Muscle of leg (tissue), 11 donors: ENCODE measurements around the gene LYST. TPM values are rescaled to one million over a fixed set of nuclear protein-coding genes. Genes with fewer than 3 reads are reported as not detected.

Experiments used
- DNase-seq: peaks from one replicate; pipeline ENCODE4 v3.0.0; 2013
- H3K27ac ChIP-seq: one replicate; pipeline ENCODE4 v1.5.1; 2013; ENCODE audit warnings: mild to moderate bottlenecking, low read length, control low read depth
- H3K27me3 ChIP-seq: one replicate; pipeline ENCODE4 v1.6.1; 2013; ENCODE audit warnings: low read length; ENCODE audit not compliant: control insufficient read depth, insufficient read depth
- H3K36me3 ChIP-seq: one replicate; pipeline ENCODE4 v1.6.1; 2013; ENCODE audit warnings: low read length; ENCODE audit not compliant: control insufficient read depth, insufficient read depth
- H3K4me1 ChIP-seq: one replicate; pipeline ENCODE4 v1.6.1; 2013; ENCODE audit warnings: low read length; ENCODE audit not compliant: control insufficient read depth, insufficient read depth
- H3K4me3 ChIP-seq: one replicate; pipeline ENCODE4 v1.5.1; 2013; ENCODE audit warnings: low read length, control low read depth
- H3K9me3 ChIP-seq: replicated peaks from 2 replicates; pipeline ENCODE4 v1.6.1; 2013; ENCODE audit warnings: low read depth, low read length; ENCODE audit not compliant: control insufficient read depth
- WGBS: methylation state at CpG from one replicate; pipeline ENCODE4 v1.1.5; 2013; ENCODE audit warnings: missing lambda C conversion rate; ENCODE audit not compliant: insufficient coverage; 5-methylcytosine and 5-hydroxymethylcytosine counted together
- polyA plus RNA-seq, 8 donors: library from polyadenylated mRNA; unstranded; fragments of 120-200 nt; gene quantifications; one replicate each; pipeline versions ENCODE4 v1.2.1 to v1.2.3, GENCODE V29; 2013; ENCODE audit warnings: inconsistent platforms in 1 of 8, low replicate concordance in 1 of 8; ENCODE audit not compliant: insufficient read length in 8 of 8, insufficient read depth in 1 of 8
- total RNA-seq: library from RNA; stranded (reverse); fragments of 120-200 nt; gene quantifications from one replicate; pipeline ENCODE4 v1.2.4, GENCODE V29; 2013

LYST gene
- total and polyA plus RNA-seq, 9 donors = 4.2 to 10.2 (median 5.5) TPM

GRCh38 chr1:235745503-235746136 is 121.1 kb downstream of the LYST start:
- Histone ChIP-seq H3K4me3 (no peak overlapping the region), H3K27me3 (no peaks in the 10 kb centered on the region), H3K27ac (no peak overlapping the region), H3K9me3 (no peaks in the 10 kb centered on the region), H3K4me1 (no peaks in the 10 kb centered on the region), H3K36me3 (no peaks in the 10 kb centered on the region)
- 17% methylated on average over 1 of the region's 4 CpGs for WGBS
- peak; percentile 5 for DNase-seq

GRCh38 chr1:235742914-235743599 is 123.6 kb downstream of the LYST start:
- Histone ChIP-seq H3K36me3 (no peaks in the 10 kb centered on the region), H3K4me3 (no peak overlapping the region), H3K27me3 (no peaks in the 10 kb centered on the region), H3K4me1 (no peaks in the 10 kb centered on the region), H3K27ac (no peak overlapping the region), H3K9me3 (no peaks in the 10 kb centered on the region)
- WGBS = no CpG with 5 or more reads among the region's 5 CpGs
- DNase-seq = no peak

GRCh38 chr1:235741294-235741693 is 125.4 kb downstream of the LYST start:
- H3K9me3 ChIP-seq = no peaks in the 10 kb centered on the region
- H3K4me3 ChIP-seq = no peak overlapping the region
- DNase-seq = no peak
- H3K4me1 ChIP-seq = no peaks in the 10 kb centered on the region
- no peaks in the 10 kb centered on the region for H3K27me3 ChIP-seq
- no peaks in the 10 kb centered on the region for H3K36me3 ChIP-seq
- no CpG with 5 or more reads among the region's 5 CpGs for WGBS
- no peak overlapping the region for H3K27ac ChIP-seq

- Histone ChIP-seq H3K4me3 (no peak overlapping the region), H3K27ac (no peak overlapping the region), H3K4me1 (no peaks in the 10 kb centered on the region), H3K9me3 (no peaks in the 10 kb centered on the region), H3K36me3 (no peaks in the 10 kb centered on the region), H3K27me3 (no peaks in the 10 kb centered on the region)
- no peak for DNase-seq
- WGBS = no CpG with 5 or more reads among the region's 6 CpGs
These were observed 127.1 kb downstream of the LYST start for GRCh38 chr1:235739631-235740030.

GRCh38 chr1:235739124-235739523 is 127.6 kb downstream of the LYST start:
- no peak overlapping the region for H3K27ac ChIP-seq
- WGBS = no CpG with 5 or more reads among the region's 1 CpG
- H3K4me3 ChIP-seq = no peak overlapping the region
- H3K27me3 ChIP-seq = no peaks in the 10 kb centered on the region
- no peak for DNase-seq
- no peaks in the 10 kb centered on the region for H3K9me3 ChIP-seq
- no peaks in the 10 kb centered on the region for H3K4me1 ChIP-seq
- H3K36me3 ChIP-seq = no peaks in the 10 kb centered on the region

GRCh38 chr1:235737751-235738150 is 129.0 kb downstream of the LYST start:
- Histone ChIP-seq H3K27me3 (no peaks in the 10 kb centered on the region), H3K9me3 (no peaks in the 10 kb centered on the region), H3K27ac (no peak overlapping the region), H3K4me3 (no peak overlapping the region), H3K4me1 (no peaks in the 10 kb centered on the region), H3K36me3 (no peaks in the 10 kb centered on the region)
- DNase-seq = no peak
- WGBS = 90% methylated on average over 2 of the region's 13 CpGs

GRCh38 chr1:235736263-235736662 is 130.4 kb downstream of the LYST start:
- no peaks in the 10 kb centered on the region for H3K36me3 ChIP-seq

GRCh38 chr1:235735621-235736020 is 131.1 kb downstream of the LYST start:
- Histone ChIP-seq H3K27me3 (no peaks in the 10 kb centered on the region), H3K4me3 (no peak overlapping the region), H3K9me3 (no peaks in the 10 kb centered on the region), H3K27ac (no peak overlapping the region), H3K4me1 (no peaks in the 10 kb centered on the region), H3K36me3 (no peaks in the 10 kb centered on the region)
- no CpG with 5 or more reads among the region's 2 CpGs for WGBS
- no peak for DNase-seq

More at GRCh38 chr1:235736263-235736662, 130.4 kb downstream of the LYST start:
- H3K4me3 ChIP-seq = no peak overlapping the region
- no peaks in the 10 kb centered on the region for H3K4me1 ChIP-seq
- no peaks in the 10 kb centered on the region for H3K9me3 ChIP-seq
- no peaks in the 10 kb centered on the region for H3K27me3 ChIP-seq
- H3K27ac ChIP-seq = no peak overlapping the region
- no peak for DNase-seq

GRCh38 chr1:235734335-235734734 is 132.4 kb downstream of the LYST start:
- Histone ChIP-seq H3K4me1 (no peaks in the 10 kb centered on the region), H3K27me3 (no peaks in the 10 kb centered on the region), H3K4me3 (no peak overlapping the region), H3K36me3 (no peaks in the 10 kb centered on the region), H3K27ac (no peak overlapping the region), H3K9me3 (no peaks in the 10 kb centered on the region)
- DNase-seq = no peak

- Histone ChIP-seq H3K36me3 (no peaks in the 10 kb centered on the region), H3K4me3 (no peak overlapping the region), H3K27ac (no peak overlapping the region), H3K27me3 (no peaks in the 10 kb centered on the region), H3K9me3 (no peaks in the 10 kb centered on the region), H3K4me1 (peaks cover 2% of the 10 kb centered on the region)
- WGBS = no CpG with 5 or more reads among the region's 1 CpG
- no peak for DNase-seq
These were observed 136.7 kb downstream of the LYST start for GRCh38 chr1:235730007-235730406.
